Mesothelial cell of epicardium (in vitro differentiated cells): ENCODE measurements around the gene DISC1. TPM values are rescaled to one million over a fixed set of nuclear protein-coding genes. Genes with fewer than 3 reads are reported as not detected.

Source experiments
- DNase-seq, 2 experiments: peaks; one replicate each; pipeline ENCODE4 v3.0.0; 2021; ENCODE audit warnings: low spot score in 2 of 2; ENCODE audit not compliant: unreplicated experiment in 2 of 2
- H3K27ac Mint-ChIP-seq: 2 replicates; pipeline ENCODE4 v1.8.0; 2021; ENCODE audit warnings: mixed read lengths
- H3K27me3 Mint-ChIP-seq: 2 replicates; pipeline ENCODE4 v1.8.0; 2021; ENCODE audit warnings: low read depth, mixed read lengths
- H3K36me3 Mint-ChIP-seq: 2 replicates; pipeline ENCODE4 v1.8.0; 2021; ENCODE audit warnings: mixed read lengths
- H3K4me1 Mint-ChIP-seq: 2 replicates; pipeline ENCODE4 v1.8.0; 2021; ENCODE audit warnings: mixed read lengths
- H3K4me3 Mint-ChIP-seq: 2 replicates; pipeline ENCODE4 v1.8.0; 2021; ENCODE audit warnings: mild to moderate bottlenecking, moderate library complexity, mixed read lengths
- H3K9me3 Mint-ChIP-seq: 2 replicates; pipeline ENCODE4 v1.8.0; 2021; ENCODE audit warnings: mixed read lengths
- total RNA-seq: library from RNA; stranded (reverse); gene quantifications from 3 replicates; pipeline ENCODE4 v1.2.1, GENCODE V29; 2021
- TF ChIP-seq, protein P1 (sequence below): fragments of 200-600 bp; sonication (generic); IDR thresholded peaks from one replicate; pipeline ENCODE4 v1.5.0; 2021; ENCODE audit warnings: antibody characterized with exemption; ENCODE audit not compliant: unreplicated experiment

The DISC1 gene
- total RNA-seq, 1 donor from 2014 or later, result 9.1 TPM

DNA sequence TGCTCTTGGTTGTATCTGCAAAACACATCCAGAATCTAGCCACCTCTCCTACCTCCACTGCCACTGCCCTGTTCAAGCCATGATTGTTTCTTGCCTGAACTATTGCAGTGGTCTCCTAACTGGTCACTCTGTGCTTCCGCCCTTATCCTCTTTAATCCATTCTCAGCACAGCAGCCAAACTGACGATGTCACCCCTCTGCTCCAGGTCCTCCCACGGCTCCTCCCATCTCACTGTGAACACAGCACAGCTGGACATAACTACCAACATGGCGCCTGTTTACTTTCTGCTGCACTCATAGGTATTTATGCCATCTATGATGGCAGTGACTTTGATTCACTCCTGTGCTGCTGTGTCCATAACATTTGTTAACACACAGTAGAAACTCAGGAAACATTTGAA, 406.7 kb downstream of the DISC1 start:
- Mint-ChIP-seq H3K27ac (no peak overlapping the region), H3K4me1 (peaks cover 11% of the 10 kb centered on the region), H3K27me3 (peaks cover 1% of the 10 kb centered on the region), H3K36me3 (no peaks in the 10 kb centered on the region), H3K9me3 (no peaks in the 10 kb centered on the region), H3K4me3 (no peak overlapping the region)
- TF ChIP-seq, protein P1, sequence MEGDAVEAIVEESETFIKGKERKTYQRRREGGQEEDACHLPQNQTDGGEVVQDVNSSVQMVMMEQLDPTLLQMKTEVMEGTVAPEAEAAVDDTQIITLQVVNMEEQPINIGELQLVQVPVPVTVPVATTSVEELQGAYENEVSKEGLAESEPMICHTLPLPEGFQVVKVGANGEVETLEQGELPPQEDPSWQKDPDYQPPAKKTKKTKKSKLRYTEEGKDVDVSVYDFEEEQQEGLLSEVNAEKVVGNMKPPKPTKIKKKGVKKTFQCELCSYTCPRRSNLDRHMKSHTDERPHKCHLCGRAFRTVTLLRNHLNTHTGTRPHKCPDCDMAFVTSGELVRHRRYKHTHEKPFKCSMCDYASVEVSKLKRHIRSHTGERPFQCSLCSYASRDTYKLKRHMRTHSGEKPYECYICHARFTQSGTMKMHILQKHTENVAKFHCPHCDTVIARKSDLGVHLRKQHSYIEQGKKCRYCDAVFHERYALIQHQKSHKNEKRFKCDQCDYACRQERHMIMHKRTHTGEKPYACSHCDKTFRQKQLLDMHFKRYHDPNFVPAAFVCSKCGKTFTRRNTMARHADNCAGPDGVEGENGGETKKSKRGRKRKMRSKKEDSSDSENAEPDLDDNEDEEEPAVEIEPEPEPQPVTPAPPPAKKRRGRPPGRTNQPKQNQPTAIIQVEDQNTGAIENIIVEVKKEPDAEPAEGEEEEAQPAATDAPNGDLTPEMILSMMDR, result no peak
- DNase-seq, result no peak

DNA sequence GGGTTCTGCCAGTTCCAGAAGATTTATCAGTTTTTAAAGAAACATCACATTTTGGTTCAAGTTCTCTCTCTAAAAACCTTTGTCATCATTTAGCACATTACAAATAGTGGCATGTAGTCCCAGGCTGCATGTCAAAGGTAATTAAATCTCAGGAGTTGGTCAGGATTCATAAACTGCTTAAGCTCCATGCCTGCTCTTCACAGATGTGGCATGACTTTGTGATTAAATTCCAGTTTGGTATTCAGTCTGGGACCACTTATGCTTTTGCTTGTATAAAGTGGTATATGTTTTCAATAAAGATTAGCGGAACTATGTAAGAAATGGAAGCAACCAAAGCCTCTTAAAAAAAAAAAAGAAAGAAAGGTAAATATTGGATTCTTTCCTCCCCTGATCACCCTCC, 408.0 kb downstream of the DISC1 start:
- TF ChIP-seq, protein P1, result no peak
- H3K9me3 Mint-ChIP-seq, result no peaks in the 10 kb centered on the region
- peaks cover 1% of the 10 kb centered on the region for H3K27me3 Mint-ChIP-seq
- no peaks in the 10 kb centered on the region for H3K36me3 Mint-ChIP-seq
- DNase-seq, result no peak
- H3K4me1 Mint-ChIP-seq, result peaks cover 9% of the 10 kb centered on the region
- no peak overlapping the region for H3K4me3 Mint-ChIP-seq
- no peak overlapping the region for H3K27ac Mint-ChIP-seq

DNA sequence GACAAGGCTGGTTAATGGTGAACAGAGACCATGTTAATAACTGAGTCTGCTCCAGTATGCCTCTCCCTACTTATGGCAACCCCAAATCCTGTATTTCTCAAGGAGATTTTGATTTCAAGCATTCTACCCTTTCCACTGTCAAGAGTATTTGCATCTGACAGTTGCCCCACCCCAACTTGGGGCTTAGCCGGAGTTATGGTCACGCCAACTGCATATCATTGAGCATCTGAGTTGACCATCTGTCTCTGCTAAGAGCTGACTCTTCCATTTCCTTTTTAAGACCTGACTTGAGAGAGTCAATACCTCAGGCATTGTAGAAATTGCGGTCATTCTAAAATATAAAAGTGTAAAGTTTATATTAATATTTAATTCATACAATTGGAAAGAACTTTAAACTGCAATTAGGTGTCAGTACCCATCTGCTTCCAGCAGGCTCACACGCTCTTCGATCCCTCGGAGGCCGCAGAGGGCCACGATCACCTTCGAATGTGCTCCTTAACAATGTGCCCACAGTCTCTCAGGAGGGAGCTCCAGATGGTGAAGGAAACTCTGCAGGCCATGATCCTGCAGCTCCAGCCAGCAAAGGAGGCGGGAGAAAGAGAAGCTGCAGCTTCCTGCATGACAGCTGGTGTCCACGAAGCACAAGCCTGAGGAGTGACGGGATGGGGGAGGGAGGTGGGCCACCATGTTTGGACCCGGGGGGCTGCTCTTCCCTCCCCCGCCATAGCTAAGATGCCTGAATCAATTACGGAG, 409.8 kb downstream of the DISC1 start:
- H3K9me3 Mint-ChIP-seq, result no peaks in the 10 kb centered on the region
- peaks cover 1% of the 10 kb centered on the region for H3K27me3 Mint-ChIP-seq
- no peaks in the 10 kb centered on the region for H3K36me3 Mint-ChIP-seq
- TF ChIP-seq, protein P1, result no peak
- peaks cover 9% of the 10 kb centered on the region for H3K4me1 Mint-ChIP-seq
- H3K4me3 Mint-ChIP-seq, result no peak overlapping the region
- no peak overlapping the region for H3K27ac Mint-ChIP-seq
- DNase-seq, result no peak

DNA sequence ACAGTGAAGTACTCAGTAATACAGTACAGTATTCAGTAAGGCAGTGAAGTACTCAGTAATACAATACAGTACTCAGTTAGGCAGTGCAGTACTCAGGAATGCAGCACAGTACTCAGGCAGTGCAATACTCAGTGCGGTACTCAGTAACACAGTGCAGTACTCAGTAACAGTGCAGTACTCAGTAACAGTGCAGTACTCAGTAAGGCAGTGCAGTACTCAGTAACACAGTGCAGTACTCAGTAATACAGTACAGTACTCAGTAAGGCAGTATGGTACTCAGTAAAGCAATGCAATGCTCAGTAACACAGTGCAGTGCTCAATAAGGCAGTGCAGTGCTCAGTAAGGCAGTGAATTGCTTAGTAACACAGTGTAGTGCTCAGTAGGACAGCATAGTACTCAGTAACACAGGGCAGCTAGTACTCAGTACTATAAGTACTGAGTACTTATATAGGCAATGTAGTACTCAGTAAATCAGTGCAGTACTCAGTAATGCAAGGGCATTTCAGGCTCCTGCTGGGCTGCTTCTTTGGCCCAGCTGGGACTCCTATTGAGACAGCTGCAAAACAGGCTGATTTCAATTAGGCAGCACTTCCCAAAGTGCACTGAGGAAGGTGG, 411.3 kb downstream of the DISC1 start:
- H3K9me3 Mint-ChIP-seq, result no peaks in the 10 kb centered on the region
- H3K4me1 Mint-ChIP-seq, result peaks cover 9% of the 10 kb centered on the region
- H3K27me3 Mint-ChIP-seq, result peaks cover 1% of the 10 kb centered on the region
- no peak for DNase-seq
- H3K36me3 Mint-ChIP-seq, result no peaks in the 10 kb centered on the region
- TF ChIP-seq, protein P1, result no peak
- H3K27ac Mint-ChIP-seq, result no peak overlapping the region
- no peak overlapping the region for H3K4me3 Mint-ChIP-seq

DNA sequence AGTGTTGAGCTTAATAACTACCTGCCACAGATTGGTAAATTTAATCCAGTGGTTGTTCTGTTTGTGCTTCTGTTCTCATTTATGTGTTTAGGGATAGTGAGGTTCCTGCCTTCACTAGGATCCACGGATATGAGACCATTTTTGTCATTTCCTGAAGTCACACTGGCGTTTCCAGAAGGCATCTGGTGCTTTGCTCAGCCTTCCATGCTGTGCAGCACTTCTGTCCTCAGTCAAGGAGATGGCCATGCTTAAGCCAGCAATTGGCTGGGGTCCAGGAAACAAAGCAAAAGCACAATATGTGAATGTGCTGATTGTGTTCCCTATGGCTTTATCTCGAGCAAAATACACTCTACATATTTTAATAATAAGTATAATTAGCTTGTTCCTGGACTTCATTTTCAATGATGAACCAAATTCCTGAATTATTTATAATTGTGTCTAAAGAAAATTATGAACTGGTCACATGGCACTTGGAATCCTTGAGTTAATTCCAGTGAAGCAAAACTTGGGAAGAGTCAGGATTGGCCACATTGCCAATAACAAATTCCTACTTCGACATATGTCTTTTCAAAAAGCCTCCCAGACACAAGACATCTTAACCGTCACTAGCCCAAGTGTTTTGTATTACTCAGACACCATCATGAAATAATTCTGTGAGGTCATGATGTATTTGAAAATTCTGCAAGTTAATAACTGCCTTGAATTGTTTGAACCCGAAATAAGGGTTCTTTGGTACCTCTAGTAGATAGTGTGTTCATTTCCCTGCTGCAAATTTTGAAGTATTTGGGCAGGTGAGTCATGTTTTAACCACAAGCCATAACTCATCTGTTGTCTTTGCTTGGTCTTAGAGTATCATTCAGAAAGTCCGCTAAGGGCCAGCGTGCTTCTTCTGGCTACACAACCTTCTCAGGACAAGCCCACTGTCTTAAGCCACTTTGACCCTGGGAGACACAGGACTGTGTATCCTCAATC, 412.4 kb downstream of the DISC1 start:
- Mint-ChIP-seq H3K4me3 (no peak overlapping the region), H3K4me1 (peaks cover 4% of the 10 kb centered on the region), H3K27me3 (peaks cover 1% of the 10 kb centered on the region), H3K9me3 (no peaks in the 10 kb centered on the region), H3K27ac (no peak overlapping the region), H3K36me3 (no peaks in the 10 kb centered on the region)
- TF ChIP-seq, protein P1, result no peak
- DNase-seq, result no peak
